ENCODE measurements around the gene DIPK1C.
"Not testable (repeated sequence)": the region's sequence is repeated elsewhere in the genome, so short reads cannot be mapped to it uniquely, and the experiment has no call there.

Gene DIPK1C

DNA sequence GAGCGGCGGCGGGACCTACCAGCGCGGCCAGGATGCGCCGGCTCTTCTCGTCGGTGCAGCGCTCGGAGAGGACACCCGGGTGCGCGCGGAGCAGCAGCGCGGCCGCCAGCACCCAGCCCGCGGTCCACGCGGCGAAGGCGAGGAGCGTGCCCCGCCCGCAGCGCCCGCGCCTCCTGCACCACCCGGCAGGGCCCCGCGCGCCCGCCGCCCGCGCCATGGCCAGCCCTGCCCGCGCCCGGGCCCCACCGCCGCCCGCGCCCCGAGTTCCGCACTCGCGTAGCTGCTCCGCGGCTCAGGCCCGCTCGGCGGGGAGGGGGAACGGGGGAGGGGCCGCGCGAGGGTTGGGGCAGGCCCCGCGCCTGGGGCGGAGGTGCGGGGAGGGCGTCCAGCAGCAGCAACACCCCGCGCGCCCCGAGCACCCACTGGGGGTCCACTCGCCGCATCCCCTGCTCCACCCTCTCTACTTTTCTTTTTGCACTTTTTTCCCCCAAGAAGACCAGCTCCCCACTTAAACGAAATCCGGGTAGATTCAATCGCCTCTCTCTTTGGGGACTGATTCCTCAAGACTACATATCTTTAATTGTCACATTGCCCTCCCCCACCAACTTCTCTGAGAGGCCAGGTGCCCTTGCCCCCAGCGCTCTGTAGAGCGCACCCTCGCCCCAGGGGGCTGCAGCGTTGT lies at the start of gene DIPK1C:
Gene DIPK1C, minus strand, starts transcription at position 266 of the 682 bp plus-strand sequence. Its CDS starts 49 bp downstream, at position 217.
- H3K36me3 ChIP-seq (ENCODE audit: control insufficient read depth in 2 of 2, insufficient read depth in 2 of 2, low read length in 2 of 2): no peaks in the 10 kb centered on the region
- no peak within 1 kb of the TSS for H3K9ac ChIP-seq (ENCODE audit: low read depth in 1 of 2, low read length in 2 of 2)
- H3K27ac ChIP-seq (ENCODE audit: low read depth in 2 of 2, low read length in 2 of 2): no peak within 1 kb of the TSS
- no peaks in the 10 kb centered on the region for H3K9me3 ChIP-seq (ENCODE audit: control insufficient read depth in 2 of 2, low read length in 2 of 2)
- peaks cover 16 to 26% of the 10 kb centered on the region in 2 donors for H3K27me3 ChIP-seq (ENCODE audit: control insufficient read depth in 2 of 2, insufficient read depth in 2 of 2, low read length in 2 of 2)
- H3K4me3 ChIP-seq (ENCODE audit: low read length in 2 of 2): peak within 1 kb of the TSS; percentile 37 to 42
- peaks cover 0 to 2% of the 10 kb centered on the region in 2 donors for H3K4me1 ChIP-seq (ENCODE audit: control insufficient read depth in 2 of 2, insufficient read depth in 2 of 2, low read length in 2 of 2)

DNA sequence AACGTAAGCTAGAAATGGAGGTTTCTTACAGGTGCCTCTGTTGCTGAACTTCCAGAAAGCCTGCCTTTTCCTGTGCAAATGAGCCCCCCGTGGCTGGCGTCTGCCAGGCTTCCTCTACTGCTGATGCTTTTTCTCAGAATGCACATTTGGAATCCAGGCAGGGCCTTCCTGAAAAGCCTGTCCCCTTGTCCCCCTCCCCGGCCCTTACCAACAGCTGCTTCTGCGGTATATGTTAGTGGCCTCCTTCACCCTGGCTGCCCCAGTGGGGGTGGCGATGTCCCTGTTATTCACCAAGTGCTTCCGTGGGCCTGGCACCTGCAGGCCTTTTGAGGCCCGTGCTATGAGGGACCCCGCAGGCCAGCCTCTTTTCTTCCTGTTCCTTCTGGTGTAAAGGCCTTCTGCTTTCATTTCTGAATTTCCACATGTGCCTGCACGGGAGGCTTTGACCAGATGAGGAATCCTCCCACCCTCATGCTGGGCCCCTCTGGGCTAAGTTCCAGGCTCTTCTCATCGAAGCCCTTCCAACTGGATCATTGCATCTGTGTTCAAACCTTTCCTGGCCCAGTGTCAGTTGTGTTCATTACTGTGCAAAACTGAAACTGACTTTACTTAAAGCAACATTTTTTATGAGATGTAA lies 49.5 kb upstream of the DIPK1C start:
- Histone ChIP-seq H3K27me3 (ENCODE audit: control insufficient read depth in 2 of 2, insufficient read depth in 2 of 2, low read length in 2 of 2) (no peaks in the 10 kb centered on the region), H3K36me3 (ENCODE audit: control insufficient read depth in 2 of 2, insufficient read depth in 2 of 2, low read length in 2 of 2) (peaks cover 66 to 69% of the 10 kb centered on the region in 2 donors), H3K9me3 (ENCODE audit: control insufficient read depth in 2 of 2, low read length in 2 of 2) (no peaks in the 10 kb centered on the region), H3K9ac (ENCODE audit: low read depth in 1 of 2, low read length in 2 of 2) (no peak overlapping the region), H3K4me3 (ENCODE audit: low read length in 2 of 2) (no peak overlapping the region), H3K4me1 (ENCODE audit: control insufficient read depth in 2 of 2, insufficient read depth in 2 of 2, low read length in 2 of 2) (peaks cover 7 to 22% of the 10 kb centered on the region in 2 donors), H3K27ac (ENCODE audit: low read depth in 2 of 2, low read length in 2 of 2) (peak overlapping the region in 1 of 2 donors; percentile 43)

DNA sequence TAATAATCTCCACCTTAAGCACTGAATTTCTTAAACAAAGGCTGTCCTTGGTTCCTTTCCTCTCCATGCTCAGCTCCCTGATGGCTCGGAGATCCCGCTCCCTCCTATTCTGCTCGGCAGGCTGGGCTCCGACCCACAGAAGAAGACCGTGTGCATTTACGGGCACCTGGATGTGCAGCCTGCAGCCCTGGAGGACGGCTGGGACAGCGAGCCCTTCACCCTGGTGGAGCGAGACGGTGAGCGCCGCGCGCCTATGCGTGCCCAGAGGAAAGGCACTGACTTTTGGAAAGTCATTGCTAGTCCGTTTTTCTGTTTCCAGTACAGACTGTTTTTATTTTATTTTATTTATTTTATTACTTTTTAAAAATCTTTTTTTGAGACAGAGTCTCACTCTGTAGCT lies 48.7 kb upstream of the DIPK1C start:
- Histone ChIP-seq H3K9ac (ENCODE audit: low read depth in 1 of 2, low read length in 2 of 2) (no peak overlapping the region), H3K36me3 (ENCODE audit: control insufficient read depth in 2 of 2, insufficient read depth in 2 of 2, low read length in 2 of 2) (peaks cover 65 to 68% of the 10 kb centered on the region in 2 donors), H3K4me1 (ENCODE audit: control insufficient read depth in 2 of 2, insufficient read depth in 2 of 2, low read length in 2 of 2) (peaks cover 13 to 29% of the 10 kb centered on the region in 2 donors), H3K9me3 (ENCODE audit: control insufficient read depth in 2 of 2, low read length in 2 of 2) (no peaks in the 10 kb centered on the region), H3K27me3 (ENCODE audit: control insufficient read depth in 2 of 2, insufficient read depth in 2 of 2, low read length in 2 of 2) (no peaks in the 10 kb centered on the region), H3K4me3 (ENCODE audit: low read length in 2 of 2) (no peak overlapping the region), H3K27ac (ENCODE audit: low read depth in 2 of 2, low read length in 2 of 2) (no peak overlapping the region)

DNA sequence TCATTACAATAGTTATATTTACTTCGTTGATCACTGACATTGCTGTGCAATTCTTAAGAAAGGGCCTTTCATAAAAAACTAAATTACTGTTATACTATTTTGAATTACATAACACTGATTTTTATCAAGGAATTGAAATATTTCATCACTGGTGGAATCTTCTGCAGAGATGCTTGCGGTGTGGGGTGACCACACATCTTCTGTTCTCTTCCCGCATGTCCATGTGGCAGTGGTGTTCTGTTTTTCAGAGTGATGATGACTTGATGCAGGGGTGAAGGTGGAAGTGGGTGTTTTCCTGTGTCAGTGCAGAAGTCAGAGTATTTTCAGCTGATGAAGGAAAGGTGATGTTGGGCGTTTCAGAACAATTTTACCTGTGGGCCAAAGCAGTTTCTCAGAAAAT lies 46.0 kb upstream of the DIPK1C start:
- H3K4me3 ChIP-seq (ENCODE audit: low read length in 2 of 2): no peak overlapping the region

DNA sequence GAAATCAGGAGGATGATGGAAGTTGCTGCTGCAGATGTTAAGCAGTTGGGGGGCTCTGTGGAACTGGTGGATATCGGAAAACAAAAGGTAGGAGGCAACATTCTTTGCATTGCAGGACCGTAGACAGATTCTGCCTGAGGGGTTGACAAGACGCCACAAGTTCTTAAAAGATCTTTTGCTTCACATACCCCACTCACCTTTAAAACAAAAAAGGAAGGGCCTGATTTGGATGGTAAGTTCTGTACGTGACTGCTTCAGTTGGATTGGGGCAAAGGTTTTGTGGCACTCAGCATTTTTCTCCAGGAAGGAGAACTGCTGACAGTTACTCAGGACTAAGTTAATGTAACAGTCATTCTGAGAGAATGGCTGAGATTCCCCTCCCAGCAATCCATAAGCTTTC lies 44.3 kb upstream of the DIPK1C start:
- Histone ChIP-seq H3K36me3 (ENCODE audit: control insufficient read depth in 2 of 2, insufficient read depth in 2 of 2, low read length in 2 of 2) (peaks cover 26 to 32% of the 10 kb centered on the region in 2 donors), H3K4me3 (ENCODE audit: low read length in 2 of 2) (peak overlapping the region in 1 of 2 donors; percentile 53), H3K27ac (ENCODE audit: low read depth in 2 of 2, low read length in 2 of 2) (peak overlapping the region; percentile 78 to 91)

More for the DNA sequence above, 46.0 kb upstream of the DIPK1C start:
- H3K36me3 ChIP-seq (ENCODE audit: control insufficient read depth in 2 of 2, insufficient read depth in 2 of 2, low read length in 2 of 2): peaks cover 39 to 47% of the 10 kb centered on the region in 2 donors
- no peak overlapping the region for H3K9ac ChIP-seq (ENCODE audit: low read depth in 1 of 2, low read length in 2 of 2)
- H3K9me3 ChIP-seq (ENCODE audit: control insufficient read depth in 2 of 2, low read length in 2 of 2): no peaks in the 10 kb centered on the region
- H3K4me1 ChIP-seq (ENCODE audit: control insufficient read depth in 2 of 2, insufficient read depth in 2 of 2, low read length in 2 of 2): peaks cover 22 to 35% of the 10 kb centered on the region in 2 donors
- H3K27me3 ChIP-seq (ENCODE audit: control insufficient read depth in 2 of 2, insufficient read depth in 2 of 2, low read length in 2 of 2): no peaks in the 10 kb centered on the region
- H3K27ac ChIP-seq (ENCODE audit: low read depth in 2 of 2, low read length in 2 of 2): no peak overlapping the region

DNA sequence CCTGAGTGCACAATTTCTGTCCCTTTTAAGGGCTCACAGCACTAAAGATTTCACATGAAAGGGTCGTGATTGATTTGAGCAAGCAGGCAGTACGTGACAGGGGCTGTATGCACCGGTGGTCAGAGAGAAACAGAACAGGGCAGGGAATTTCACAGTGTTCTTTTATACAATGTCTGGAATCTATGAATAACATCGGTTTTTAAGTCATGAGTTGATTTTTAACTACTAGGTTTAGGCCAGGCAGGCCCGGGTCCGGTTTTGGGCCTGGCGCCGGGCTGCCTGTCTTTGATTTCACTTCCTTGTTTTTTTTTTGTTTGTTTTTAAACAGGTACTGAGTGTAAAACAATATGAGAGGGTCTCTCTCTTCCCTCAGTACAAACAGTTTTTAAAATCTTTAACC lies 43.7 kb upstream of the DIPK1C start:
- Histone ChIP-seq H3K36me3 (ENCODE audit: control insufficient read depth in 2 of 2, insufficient read depth in 2 of 2, low read length in 2 of 2) (peaks cover 25 to 31% of the 10 kb centered on the region in 2 donors), H3K9ac (ENCODE audit: low read depth in 1 of 2, low read length in 2 of 2) (peak overlapping the region; percentile 33 to 37), H3K4me3 (ENCODE audit: low read length in 2 of 2) (peak overlapping the region in 1 of 2 donors; percentile 79), H3K4me1 (ENCODE audit: control insufficient read depth in 2 of 2, insufficient read depth in 2 of 2, low read length in 2 of 2) (peaks cover 32 to 37% of the 10 kb centered on the region in 2 donors), H3K27ac (ENCODE audit: low read depth in 2 of 2, low read length in 2 of 2) (peak overlapping the region; percentile 78 to 91)
- H3K27me3 ChIP-seq (ENCODE audit: control insufficient read depth in 2 of 2, insufficient read depth in 2 of 2, low read length in 2 of 2); H3K9me3 ChIP-seq (ENCODE audit: control insufficient read depth in 2 of 2, low read length in 2 of 2): not testable (repeated sequence)

More for the DNA sequence above, 44.3 kb upstream of the DIPK1C start:
- Histone ChIP-seq H3K9me3 (ENCODE audit: control insufficient read depth in 2 of 2, low read length in 2 of 2) (no peaks in the 10 kb centered on the region), H3K4me1 (ENCODE audit: control insufficient read depth in 2 of 2, insufficient read depth in 2 of 2, low read length in 2 of 2) (peaks cover 32 to 38% of the 10 kb centered on the region in 2 donors), H3K9ac (ENCODE audit: low read depth in 1 of 2, low read length in 2 of 2) (peak overlapping the region; percentile 33 to 37), H3K27me3 (ENCODE audit: control insufficient read depth in 2 of 2, insufficient read depth in 2 of 2, low read length in 2 of 2) (no peaks in the 10 kb centered on the region)

DNA sequence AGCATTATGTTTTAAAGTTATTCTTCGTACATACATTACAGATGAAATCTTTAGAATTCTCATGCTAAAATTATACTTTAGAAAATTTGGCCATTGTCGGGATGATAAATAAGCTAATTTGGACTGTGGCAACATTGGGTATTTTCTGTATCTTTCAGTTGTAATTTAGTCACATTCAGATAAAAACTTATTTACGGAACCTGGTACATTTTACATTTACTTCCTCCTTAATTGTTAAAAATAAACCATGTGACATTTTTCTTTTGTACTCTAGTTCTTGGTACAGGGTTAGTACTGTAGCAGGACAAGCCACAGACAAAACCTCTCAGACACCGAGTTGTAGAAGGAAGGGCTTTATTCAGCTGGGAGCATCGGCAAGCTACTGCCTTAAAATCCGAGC lies 43.3 kb upstream of the DIPK1C start:
- peak overlapping the region in 1 of 2 donors; percentile 79 for H3K4me3 ChIP-seq (ENCODE audit: low read length in 2 of 2)

DNA sequence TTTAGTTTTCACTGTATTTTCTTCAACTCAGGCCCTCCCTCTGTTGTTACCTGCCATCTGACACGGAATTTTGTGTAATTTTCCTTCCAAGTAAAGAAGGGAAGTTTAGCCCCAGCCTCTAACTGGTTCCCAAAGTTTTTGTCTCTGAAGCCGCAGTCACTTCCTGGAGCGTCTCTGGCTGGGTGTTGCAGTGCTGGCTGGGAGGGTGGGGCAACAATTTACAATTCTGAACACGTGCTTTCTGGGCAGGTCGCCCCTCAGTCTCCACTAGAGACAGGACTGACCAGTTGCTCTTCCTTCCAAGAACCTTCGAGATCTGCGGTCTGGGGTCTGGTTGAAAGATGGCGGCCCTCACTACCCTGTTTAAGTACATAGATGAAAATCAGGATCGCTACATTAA lies 42.5 kb upstream of the DIPK1C start:
- Histone ChIP-seq H3K27ac (ENCODE audit: low read depth in 2 of 2, low read length in 2 of 2) (peak overlapping the region; percentile 78 to 91), H3K9ac (ENCODE audit: low read depth in 1 of 2, low read length in 2 of 2) (peak overlapping the region; percentile 74 to 76), H3K36me3 (ENCODE audit: control insufficient read depth in 2 of 2, insufficient read depth in 2 of 2, low read length in 2 of 2) (peaks cover 22 to 29% of the 10 kb centered on the region in 2 donors), H3K4me1 (ENCODE audit: control insufficient read depth in 2 of 2, insufficient read depth in 2 of 2, low read length in 2 of 2) (peaks cover 32 to 37% of the 10 kb centered on the region in 2 donors), H3K9me3 (ENCODE audit: control insufficient read depth in 2 of 2, low read length in 2 of 2) (no peaks in the 10 kb centered on the region), H3K4me3 (ENCODE audit: low read length in 2 of 2) (peak overlapping the region; percentile 64 to 79), H3K27me3 (ENCODE audit: control insufficient read depth in 2 of 2, insufficient read depth in 2 of 2, low read length in 2 of 2) (no peaks in the 10 kb centered on the region)

More for the DNA sequence above, 43.3 kb upstream of the DIPK1C start:
- Histone ChIP-seq H3K27me3 (ENCODE audit: control insufficient read depth in 2 of 2, insufficient read depth in 2 of 2, low read length in 2 of 2) (no peaks in the 10 kb centered on the region), H3K9ac (ENCODE audit: low read depth in 1 of 2, low read length in 2 of 2) (no peak overlapping the region), H3K9me3 (ENCODE audit: control insufficient read depth in 2 of 2, low read length in 2 of 2) (no peaks in the 10 kb centered on the region), H3K36me3 (ENCODE audit: control insufficient read depth in 2 of 2, insufficient read depth in 2 of 2, low read length in 2 of 2) (peaks cover 25 to 31% of the 10 kb centered on the region in 2 donors), H3K4me1 (ENCODE audit: control insufficient read depth in 2 of 2, insufficient read depth in 2 of 2, low read length in 2 of 2) (peaks cover 32 to 37% of the 10 kb centered on the region in 2 donors), H3K27ac (ENCODE audit: low read depth in 2 of 2, low read length in 2 of 2) (peak overlapping the region; percentile 78 to 91)

DNA sequence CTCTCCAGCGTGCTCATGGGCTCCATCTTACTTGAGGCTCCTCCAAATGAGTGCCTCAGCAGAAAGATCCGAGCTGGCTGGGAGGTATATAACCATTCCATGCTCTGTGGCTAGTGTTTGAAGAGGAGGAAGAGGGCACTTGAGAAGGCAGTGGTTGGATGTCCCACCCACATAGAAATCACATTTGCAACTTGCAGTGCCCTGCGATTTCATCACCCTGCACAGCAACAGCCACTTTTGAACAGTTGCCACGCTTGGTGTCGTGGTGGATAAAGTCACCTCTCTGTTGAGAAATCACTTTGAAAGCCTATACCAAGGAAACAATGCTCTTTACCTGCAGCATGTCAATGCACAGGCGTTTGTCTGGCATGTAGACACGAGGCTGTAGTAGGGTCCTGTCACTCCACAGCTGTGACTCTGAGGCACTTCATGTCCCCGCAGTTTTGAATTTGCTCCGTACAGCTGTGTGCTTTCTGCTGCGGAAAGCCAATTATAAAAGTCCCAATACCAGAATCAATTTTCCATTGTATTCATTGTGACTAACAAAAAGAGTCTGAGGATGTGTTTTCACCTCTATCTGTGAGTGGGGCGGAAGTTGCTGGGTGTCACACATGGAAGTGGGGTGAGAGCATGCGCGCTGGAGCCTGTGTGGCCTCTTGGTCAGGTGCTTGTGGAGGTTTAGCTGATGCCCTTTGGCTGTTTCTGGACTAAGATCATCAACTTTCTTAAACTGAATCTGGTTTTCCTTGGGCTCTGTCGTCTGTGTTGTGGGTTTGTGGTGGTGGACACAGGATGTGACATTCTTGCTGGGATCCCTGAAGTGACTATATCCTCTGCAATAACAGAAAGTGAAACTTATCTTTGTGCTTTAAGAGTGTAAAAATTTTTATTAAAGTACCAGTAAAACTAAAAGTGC lies 41.9 kb upstream of the DIPK1C start:
- Histone ChIP-seq H3K36me3 (ENCODE audit: control insufficient read depth in 2 of 2, insufficient read depth in 2 of 2, low read length in 2 of 2) (peaks cover 16 to 23% of the 10 kb centered on the region in 2 donors), H3K4me1 (ENCODE audit: control insufficient read depth in 2 of 2, insufficient read depth in 2 of 2, low read length in 2 of 2) (peaks cover 32 to 37% of the 10 kb centered on the region in 2 donors), H3K4me3 (ENCODE audit: low read length in 2 of 2) (peak overlapping the region; percentile 64 to 79), H3K27me3 (ENCODE audit: control insufficient read depth in 2 of 2, insufficient read depth in 2 of 2, low read length in 2 of 2) (no peaks in the 10 kb centered on the region), H3K9me3 (ENCODE audit: control insufficient read depth in 2 of 2, low read length in 2 of 2) (no peaks in the 10 kb centered on the region), H3K9ac (ENCODE audit: low read depth in 1 of 2, low read length in 2 of 2) (peak overlapping the region; percentile 74 to 76), H3K27ac (ENCODE audit: low read depth in 2 of 2, low read length in 2 of 2) (peak overlapping the region; percentile 78 to 91)
